NT2/D1 (cell line): ENCODE data around the gene CMTM4.
"Not testable (repeated sequence)": the region's sequence is repeated elsewhere in the genome, so short reads cannot be mapped to it uniquely, and the experiment has no call there.

ENCODE experiments used
- DNase-seq: peaks from one replicate; pipeline ENCODE4 v3.0.0-alpha.2; 2011; ENCODE audit warnings: low read depth, low spot score
- H3K27me3 ChIP-seq: 2 replicates; pipeline ENCODE4 v1.6.0; 2011; ENCODE audit warnings: mild to moderate bottlenecking; ENCODE audit not compliant: insufficient read length, insufficient read depth
- H3K36me3 ChIP-seq: 2 replicates; pipeline ENCODE4 v1.6.1; 2011; ENCODE audit warnings: mild to moderate bottlenecking, low read length, mixed read lengths; ENCODE audit not compliant: insufficient read depth, insufficient read length
- H3K4me1 ChIP-seq: 2 replicates; pipeline ENCODE4 v1.5.1; 2011; ENCODE audit not compliant: insufficient read depth, insufficient read length
- H3K4me3 ChIP-seq: 2 replicates; pipeline ENCODE4 v1.5.1; 2011; ENCODE audit warnings: low read depth; ENCODE audit not compliant: insufficient read length
- H3K9ac ChIP-seq: 2 replicates; pipeline ENCODE4 v1.6.0; 2011; ENCODE audit warnings: low read depth; ENCODE audit not compliant: insufficient read length
- H3K9me3 ChIP-seq: 2 replicates; pipeline ENCODE4 v1.5.1; 2011; ENCODE audit warnings: mild to moderate bottlenecking, low read length; ENCODE audit not compliant: insufficient read depth
- SUZ12 ChIP-seq: IDR thresholded peaks from 2 replicates; pipeline ENCODE4 v1.6.1; 2011; ENCODE audit not compliant: insufficient read length, insufficient read depth; ENCODE audit errors: extremely low read depth
- YY1 ChIP-seq: IDR thresholded peaks from 2 replicates; pipeline ENCODE4 v1.6.1; 2011; ENCODE audit not compliant: insufficient read length, insufficient read depth
- ZNF274 ChIP-seq: IDR thresholded peaks from 2 replicates; pipeline ENCODE4 v1.6.1; 2011; ENCODE audit warnings: mild to moderate bottlenecking, low read depth, low read length

Gene CMTM4

GRCh38 chr16:66693149-66693548 lies 3.4 kb downstream of the CMTM4 start:
- no peaks in the 10 kb centered on the region for H3K4me1 ChIP-seq

GRCh38 chr16:66692341-66692740 lies 4.2 kb downstream of the CMTM4 start:
- H3K4me3 ChIP-seq, result no peak overlapping the region

More at GRCh38 chr16:66693149-66693548, 3.4 kb downstream of the CMTM4 start:
- TF ChIP-seq YY1 (no peak), SUZ12 (no peak), ZNF274 (no peak)
- no peak for DNase-seq
- peaks cover 17% of the 10 kb centered on the region for H3K27me3 ChIP-seq
- H3K9ac ChIP-seq, result no peak overlapping the region
- H3K4me3 ChIP-seq, result no peak overlapping the region
- H3K9me3 ChIP-seq, result no peaks in the 10 kb centered on the region
- H3K36me3 ChIP-seq, result peaks cover 4% of the 10 kb centered on the region

DNA sequence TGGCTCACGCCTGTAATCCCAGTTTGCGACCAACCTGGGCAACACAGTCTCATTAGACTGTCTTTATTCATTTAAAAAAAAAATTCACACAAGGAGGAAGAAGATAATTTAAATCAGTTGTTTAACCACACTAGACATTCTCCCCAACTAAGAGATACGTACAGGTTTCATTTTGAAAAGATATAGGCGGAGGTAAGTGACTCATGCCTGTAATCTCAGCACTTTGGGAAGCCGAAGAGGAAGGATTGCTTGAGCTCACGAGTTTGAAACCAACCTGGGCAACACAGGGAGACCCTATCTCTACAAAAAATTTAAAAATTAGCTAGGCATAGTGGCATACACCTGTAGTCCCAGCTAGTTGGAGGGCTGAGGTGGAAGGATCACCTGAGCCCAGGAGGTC lies 5.3 kb downstream of the CMTM4 start:
- no peaks in the 10 kb centered on the region for H3K4me1 ChIP-seq
- H3K36me3 ChIP-seq, result peaks cover 4% of the 10 kb centered on the region
- TF ChIP-seq YY1 (no peak), SUZ12 (no peak), ZNF274 (no peak)
- H3K9me3 ChIP-seq, result no peaks in the 10 kb centered on the region
- DNase-seq, result no peak
- H3K9ac ChIP-seq, result no peak overlapping the region
- H3K27me3 ChIP-seq, result peaks cover 8% of the 10 kb centered on the region
- no peak overlapping the region for H3K4me3 ChIP-seq

More at GRCh38 chr16:66692341-66692740, 4.2 kb downstream of the CMTM4 start:
- no peak for DNase-seq
- Histone ChIP-seq H3K27me3 (peaks cover 13% of the 10 kb centered on the region), H3K4me1 (no peaks in the 10 kb centered on the region), H3K9ac (no peak overlapping the region), H3K36me3 (peaks cover 4% of the 10 kb centered on the region), H3K9me3 (no peaks in the 10 kb centered on the region)
- TF ChIP-seq YY1, result no peak

DNA sequence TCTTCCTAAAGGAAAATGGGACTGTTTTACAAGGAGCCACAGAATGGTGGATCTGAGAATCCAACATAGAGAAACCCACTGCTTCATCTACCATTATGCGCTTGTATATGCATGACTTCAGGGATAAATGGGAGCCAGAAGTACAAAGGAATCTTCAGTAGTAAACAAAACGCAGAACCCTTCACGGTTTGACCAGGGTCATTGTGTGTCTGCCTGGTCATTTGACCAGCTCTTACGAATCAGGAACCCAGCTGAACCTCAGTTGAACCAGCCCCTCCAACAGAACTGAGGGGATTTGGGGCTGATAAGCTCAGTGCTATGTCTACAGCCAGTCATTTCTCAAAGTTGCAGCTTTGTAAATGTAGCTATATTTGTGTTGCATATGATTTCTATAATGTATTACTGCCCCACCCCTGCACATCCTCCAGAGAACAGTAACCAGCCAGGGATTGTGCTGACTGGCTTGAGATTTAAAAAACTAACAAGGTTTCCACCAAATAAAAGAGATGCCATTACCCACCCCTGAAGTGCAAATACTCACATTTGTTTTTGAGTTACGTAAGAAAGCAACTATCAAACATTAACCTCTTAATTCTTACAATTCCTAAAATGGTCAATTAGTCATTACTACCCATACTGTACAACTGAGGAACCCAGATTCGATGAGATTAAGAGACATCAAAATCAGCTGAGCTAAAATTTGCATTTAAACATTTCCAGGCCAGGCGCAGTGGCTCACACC lies 6.3 kb downstream of the CMTM4 start:
- Histone ChIP-seq H3K9me3 (no peaks in the 10 kb centered on the region), H3K4me3 (no peak overlapping the region), H3K4me1 (no peaks in the 10 kb centered on the region), H3K9ac (no peak overlapping the region), H3K27me3 (peaks cover under 1% of the 10 kb centered on the region), H3K36me3 (peaks cover 4% of the 10 kb centered on the region)
- no peak for TF ChIP-seq ZNF274
- TF ChIP-seq SUZ12, result no peak
- TF ChIP-seq YY1, result no peak
- DNase-seq, result no peak

DNA sequence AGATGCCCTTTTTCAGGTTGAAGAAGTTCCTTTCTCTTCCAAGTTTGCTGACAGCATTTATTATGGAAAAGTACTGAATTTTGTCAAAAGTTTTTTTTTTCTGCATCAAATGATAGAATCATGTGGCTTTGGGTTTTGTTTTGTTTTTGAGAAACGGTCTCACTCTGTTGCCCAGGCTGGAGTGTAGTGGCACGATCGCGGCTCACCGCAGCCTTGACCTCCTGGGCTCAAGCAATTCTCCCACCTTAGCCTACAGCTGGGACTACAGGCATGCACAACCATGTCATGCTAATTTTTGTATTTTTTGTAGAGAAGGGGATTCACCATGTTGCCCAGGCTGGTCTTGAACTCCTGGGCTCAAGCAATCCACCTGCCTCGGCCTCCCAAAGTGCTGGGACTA lies 7.3 kb downstream of the CMTM4 start:
- H3K9me3 ChIP-seq, result no peaks in the 10 kb centered on the region
- TF ChIP-seq SUZ12 (no peak), YY1 (no peak), ZNF274 (no peak)
- H3K9ac ChIP-seq, result no peak overlapping the region
- H3K27me3 ChIP-seq, result no peaks in the 10 kb centered on the region
- H3K4me3 ChIP-seq, result no peak overlapping the region
- no peak for DNase-seq
- no peaks in the 10 kb centered on the region for H3K4me1 ChIP-seq
- H3K36me3 ChIP-seq, result peaks cover 4% of the 10 kb centered on the region

DNA sequence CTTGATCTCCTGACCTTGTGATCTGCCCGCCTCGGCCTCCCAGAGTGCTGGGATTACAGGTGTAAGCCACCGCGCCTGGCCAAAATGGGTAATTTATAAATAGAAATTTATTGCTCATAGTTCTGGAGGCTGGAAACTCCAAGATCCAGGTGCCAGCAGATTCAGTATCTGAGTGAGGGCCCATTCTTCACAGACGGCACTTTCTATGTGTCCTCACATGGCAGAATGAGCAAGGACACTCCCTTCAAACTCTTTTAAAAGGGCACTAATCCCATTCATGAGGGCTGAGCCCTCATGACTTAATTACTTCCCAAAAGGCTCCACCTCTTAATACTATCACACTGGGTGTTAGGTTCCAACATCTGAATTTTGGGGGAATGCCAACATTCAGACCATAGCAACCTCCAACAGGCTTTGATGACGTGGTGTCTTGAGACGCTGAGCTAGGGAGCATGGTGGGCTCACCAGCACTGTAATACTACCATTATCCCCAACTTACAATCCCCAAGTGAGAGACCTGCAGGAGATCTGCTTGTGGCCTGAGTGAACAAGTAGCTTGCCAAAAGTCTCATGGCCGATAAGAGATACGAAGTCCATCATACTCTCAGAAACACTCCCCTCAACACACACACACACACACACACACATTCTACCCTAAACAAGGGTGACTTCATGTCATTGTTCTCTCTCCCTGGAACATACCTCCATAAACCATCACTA lies 8.5 kb downstream of the CMTM4 start:
- Histone ChIP-seq H3K4me1 (no peaks in the 10 kb centered on the region), H3K36me3 (peaks cover under 1% of the 10 kb centered on the region), H3K4me3 (no peak overlapping the region), H3K27me3 (no peaks in the 10 kb centered on the region), H3K9me3 (no peaks in the 10 kb centered on the region), H3K9ac (no peak overlapping the region)
- no peak for TF ChIP-seq YY1
- TF ChIP-seq ZNF274, result no peak
- no peak for TF ChIP-seq SUZ12
- no peak for DNase-seq

- not testable (repeated sequence) for H3K27me3 ChIP-seq, DNase-seq, H3K36me3 ChIP-seq, H3K4me1 ChIP-seq, H3K9ac ChIP-seq, H3K4me3 ChIP-seq, H3K9me3 ChIP-seq
Measured at GRCh38 chr16:66685501-66686115, 10.9 kb downstream of the CMTM4 start.
